ENCODE results near the gene PDCD4.

PDCD4 gene

GRCh38 chr10:110887560-110887959, 15.8 kb downstream of the PDCD4 start:
- Histone ChIP-seq H3K9ac (ENCODE audit: low read length) (no peak overlapping the region), H3K36me3 (ENCODE audit: control insufficient read depth, insufficient read depth, low read length) (peaks cover 31% of the 10 kb centered on the region), H3K9me3 (ENCODE audit: control insufficient read depth, insufficient read depth, low read depth, low read length) (no peaks in the 10 kb centered on the region), H3K27me3 (ENCODE audit: control insufficient read depth, insufficient read depth, low read length) (no peaks in the 10 kb centered on the region), H3K4me3 (ENCODE audit: low read depth, low read length) (no peak overlapping the region), H3K4me1 (ENCODE audit: control insufficient read depth, insufficient read depth, low read length) (no peaks in the 10 kb centered on the region), H3K27ac (ENCODE audit: low read depth, low read length) (no peak overlapping the region)

- no peaks in the 10 kb centered on the region for H3K9me3 ChIP-seq (ENCODE audit: control insufficient read depth, insufficient read depth, low read depth, low read length)
- H3K27me3 ChIP-seq (ENCODE audit: control insufficient read depth, insufficient read depth, low read length), result no peaks in the 10 kb centered on the region
- no peak overlapping the region for H3K27ac ChIP-seq (ENCODE audit: low read depth, low read length)
- H3K9ac ChIP-seq (ENCODE audit: low read length), result no peak overlapping the region
- no peak overlapping the region for H3K4me3 ChIP-seq (ENCODE audit: low read depth, low read length)
- no peaks in the 10 kb centered on the region for H3K4me1 ChIP-seq (ENCODE audit: control insufficient read depth, insufficient read depth, low read length)
- H3K36me3 ChIP-seq (ENCODE audit: control insufficient read depth, insufficient read depth, low read length), result peaks cover 21% of the 10 kb centered on the region
Measured at GRCh38 chr10:110892602-110893288, 21.0 kb downstream of the PDCD4 start.

- Histone ChIP-seq H3K4me1 (ENCODE audit: control insufficient read depth, insufficient read depth, low read length) (no peaks in the 10 kb centered on the region), H3K4me3 (ENCODE audit: low read depth, low read length) (no peak overlapping the region), H3K27ac (ENCODE audit: low read depth, low read length) (no peak overlapping the region), H3K27me3 (ENCODE audit: control insufficient read depth, insufficient read depth, low read length) (no peaks in the 10 kb centered on the region), H3K9ac (ENCODE audit: low read length) (no peak overlapping the region), H3K36me3 (ENCODE audit: control insufficient read depth, insufficient read depth, low read length) (peaks cover 20% of the 10 kb centered on the region), H3K9me3 (ENCODE audit: control insufficient read depth, insufficient read depth, low read depth, low read length) (no peaks in the 10 kb centered on the region)
Measured at GRCh38 chr10:110893559-110894179, 21.9 kb downstream of the PDCD4 start.

GRCh38 chr10:110897184-110897583, 25.5 kb downstream of the PDCD4 start:
- no peaks in the 10 kb centered on the region for H3K27me3 ChIP-seq (ENCODE audit: control insufficient read depth, insufficient read depth, low read length)
- peaks cover 17% of the 10 kb centered on the region for H3K36me3 ChIP-seq (ENCODE audit: control insufficient read depth, insufficient read depth, low read length)
- H3K4me1 ChIP-seq (ENCODE audit: control insufficient read depth, insufficient read depth, low read length), result no peaks in the 10 kb centered on the region
- H3K9me3 ChIP-seq (ENCODE audit: control insufficient read depth, insufficient read depth, low read depth, low read length), result no peaks in the 10 kb centered on the region
- no peak overlapping the region for H3K4me3 ChIP-seq (ENCODE audit: low read depth, low read length)
- H3K27ac ChIP-seq (ENCODE audit: low read depth, low read length), result no peak overlapping the region
- H3K9ac ChIP-seq (ENCODE audit: low read length), result no peak overlapping the region

- Histone ChIP-seq H3K9me3 (ENCODE audit: control insufficient read depth, insufficient read depth, low read depth, low read length) (no peaks in the 10 kb centered on the region), H3K27me3 (ENCODE audit: control insufficient read depth, insufficient read depth, low read length) (no peaks in the 10 kb centered on the region), H3K4me1 (ENCODE audit: control insufficient read depth, insufficient read depth, low read length) (no peaks in the 10 kb centered on the region), H3K36me3 (ENCODE audit: control insufficient read depth, insufficient read depth, low read length) (peaks cover 17% of the 10 kb centered on the region), H3K4me3 (ENCODE audit: low read depth, low read length) (no peak overlapping the region), H3K9ac (ENCODE audit: low read length) (no peak overlapping the region), H3K27ac (ENCODE audit: low read depth, low read length) (no peak overlapping the region)
Measured at GRCh38 chr10:110898391-110898790, 26.7 kb downstream of the PDCD4 start.

- Histone ChIP-seq H3K27ac (ENCODE audit: low read depth, low read length) (no peak overlapping the region), H3K4me1 (ENCODE audit: control insufficient read depth, insufficient read depth, low read length) (no peaks in the 10 kb centered on the region), H3K9ac (ENCODE audit: low read length) (no peak overlapping the region), H3K36me3 (ENCODE audit: control insufficient read depth, insufficient read depth, low read length) (peaks cover 9% of the 10 kb centered on the region), H3K9me3 (ENCODE audit: control insufficient read depth, insufficient read depth, low read depth, low read length) (no peaks in the 10 kb centered on the region), H3K4me3 (ENCODE audit: low read depth, low read length) (no peak overlapping the region), H3K27me3 (ENCODE audit: control insufficient read depth, insufficient read depth, low read length) (no peaks in the 10 kb centered on the region)
Measured at GRCh38 chr10:110900983-110901382, 29.3 kb downstream of the PDCD4 start.

- H3K9me3 ChIP-seq (ENCODE audit: control insufficient read depth, insufficient read depth, low read depth, low read length), result no peaks in the 10 kb centered on the region
- H3K27ac ChIP-seq (ENCODE audit: low read depth, low read length), result no peak overlapping the region
- H3K4me3 ChIP-seq (ENCODE audit: low read depth, low read length), result no peak overlapping the region
- no peak overlapping the region for H3K9ac ChIP-seq (ENCODE audit: low read length)
- peaks cover 6% of the 10 kb centered on the region; the same call in 1 of the 2 replicates for H3K36me3 ChIP-seq (ENCODE audit: control insufficient read depth, insufficient read depth, low read length)
- H3K27me3 ChIP-seq (ENCODE audit: control insufficient read depth, insufficient read depth, low read length), result no peaks in the 10 kb centered on the region
- H3K4me1 ChIP-seq (ENCODE audit: control insufficient read depth, insufficient read depth, low read length), result no peaks in the 10 kb centered on the region; the same call in 1 of the 2 replicates
Measured at GRCh38 chr10:110901954-110902819, 30.5 kb downstream of the PDCD4 start.

GRCh38 chr10:110903280-110904278, 31.9 kb downstream of the PDCD4 start:
- no peaks in the 10 kb centered on the region for H3K27me3 ChIP-seq (ENCODE audit: control insufficient read depth, insufficient read depth, low read length)
- H3K36me3 ChIP-seq (ENCODE audit: control insufficient read depth, insufficient read depth, low read length), result peaks cover 6% of the 10 kb centered on the region; the same call in 1 of the 2 replicates
- H3K27ac ChIP-seq (ENCODE audit: low read depth, low read length), result no peak overlapping the region
- H3K9ac ChIP-seq (ENCODE audit: low read length), result no peak overlapping the region
- no peaks in the 10 kb centered on the region for H3K9me3 ChIP-seq (ENCODE audit: control insufficient read depth, insufficient read depth, low read depth, low read length)
- H3K4me1 ChIP-seq (ENCODE audit: control insufficient read depth, insufficient read depth, low read length), result no peaks in the 10 kb centered on the region; the same call in 1 of the 2 replicates
- H3K4me3 ChIP-seq (ENCODE audit: low read depth, low read length), result no peak overlapping the region

- Histone ChIP-seq H3K4me3 (ENCODE audit: low read depth, low read length) (no peak overlapping the region), H3K27ac (ENCODE audit: low read depth, low read length) (no peak overlapping the region), H3K36me3 (ENCODE audit: control insufficient read depth, insufficient read depth, low read length) (peaks cover 7% of the 10 kb centered on the region), H3K9ac (ENCODE audit: low read length) (no peak overlapping the region), H3K4me1 (ENCODE audit: control insufficient read depth, insufficient read depth, low read length) (no peaks in the 10 kb centered on the region; the same call in 1 of the 2 replicates), H3K27me3 (ENCODE audit: control insufficient read depth, insufficient read depth, low read length) (no peaks in the 10 kb centered on the region), H3K9me3 (ENCODE audit: control insufficient read depth, insufficient read depth, low read depth, low read length) (no peaks in the 10 kb centered on the region)
Measured at GRCh38 chr10:110910138-110910537, 38.4 kb downstream of the PDCD4 start.

- no peaks in the 10 kb centered on the region for H3K9me3 ChIP-seq (ENCODE audit: control insufficient read depth, insufficient read depth, low read depth, low read length)
- no peak overlapping the region for H3K27ac ChIP-seq (ENCODE audit: low read depth, low read length)
- H3K36me3 ChIP-seq (ENCODE audit: control insufficient read depth, insufficient read depth, low read length), result peaks cover 7% of the 10 kb centered on the region
- no peak overlapping the region for H3K9ac ChIP-seq (ENCODE audit: low read length)
- H3K4me3 ChIP-seq (ENCODE audit: low read depth, low read length), result no peak overlapping the region
- peaks cover 6% of the 10 kb centered on the region for H3K4me1 ChIP-seq (ENCODE audit: control insufficient read depth, insufficient read depth, low read length)
- no peaks in the 10 kb centered on the region for H3K27me3 ChIP-seq (ENCODE audit: control insufficient read depth, insufficient read depth, low read length)
Measured at GRCh38 chr10:110912374-110912773, 40.6 kb downstream of the PDCD4 start.
